Glutamatergic neuron (in vitro differentiated cells): ENCODE results near the gene NUMBL. TPM values are rescaled to one million over a fixed set of nuclear protein-coding genes. Genes with fewer than 3 reads are reported as not detected.

Experiments
- DNase-seq: peaks from one replicate; pipeline ENCODE4 v3.0.0; 2022
- H3K27ac Mint-ChIP-seq: one replicate; pipeline ENCODE4 v1.8.0; 2020; ENCODE audit warnings: mild to moderate bottlenecking, mixed read lengths, inconsistent platforms; ENCODE audit not compliant: unreplicated experiment
- H3K27me3 Mint-ChIP-seq: one replicate; pipeline ENCODE4 v1.8.0; 2020; ENCODE audit warnings: mild to moderate bottlenecking, moderate library complexity, mixed read lengths, inconsistent platforms; ENCODE audit not compliant: unreplicated experiment
- H3K36me3 Mint-ChIP-seq: one replicate; pipeline ENCODE4 v1.8.0; 2020; ENCODE audit warnings: mild to moderate bottlenecking, mixed read lengths, inconsistent platforms; ENCODE audit not compliant: unreplicated experiment
- H3K4me1 Mint-ChIP-seq: one replicate; pipeline ENCODE4 v1.8.0; 2020; ENCODE audit warnings: mild to moderate bottlenecking, low read depth, mixed read lengths, inconsistent platforms; ENCODE audit not compliant: unreplicated experiment
- H3K4me3 Mint-ChIP-seq: one replicate; pipeline ENCODE4 v1.8.0; 2020; ENCODE audit warnings: mild to moderate bottlenecking, mixed read lengths, inconsistent platforms; ENCODE audit not compliant: unreplicated experiment
- H3K9me3 Mint-ChIP-seq: one replicate; pipeline ENCODE4 v1.8.0; 2020; ENCODE audit warnings: mild to moderate bottlenecking, moderate library complexity, mixed read lengths, inconsistent platforms; ENCODE audit not compliant: unreplicated experiment
- total RNA-seq: library from RNA; stranded (reverse); fragmentation: NEBNext Ultra II Directional; extraction: Animal tissue kit (Norgen Biotek cat#: 25700); gene quantifications from one replicate; pipeline ENCODE4 v1.2.1, GENCODE V29; 2021; ENCODE audit not compliant: unreplicated experiment
- TF ChIP-seq, protein P1 (sequence below): fragments of 200-600 bp; sonication (generic); IDR thresholded peaks from one replicate; pipeline ENCODE4 v1.5.0; 2021; ENCODE audit not compliant: partially characterized antibody, unreplicated experiment

The NUMBL gene
- total RNA-seq, 1 donor from 2014 or later, result 250 TPM

DNA sequence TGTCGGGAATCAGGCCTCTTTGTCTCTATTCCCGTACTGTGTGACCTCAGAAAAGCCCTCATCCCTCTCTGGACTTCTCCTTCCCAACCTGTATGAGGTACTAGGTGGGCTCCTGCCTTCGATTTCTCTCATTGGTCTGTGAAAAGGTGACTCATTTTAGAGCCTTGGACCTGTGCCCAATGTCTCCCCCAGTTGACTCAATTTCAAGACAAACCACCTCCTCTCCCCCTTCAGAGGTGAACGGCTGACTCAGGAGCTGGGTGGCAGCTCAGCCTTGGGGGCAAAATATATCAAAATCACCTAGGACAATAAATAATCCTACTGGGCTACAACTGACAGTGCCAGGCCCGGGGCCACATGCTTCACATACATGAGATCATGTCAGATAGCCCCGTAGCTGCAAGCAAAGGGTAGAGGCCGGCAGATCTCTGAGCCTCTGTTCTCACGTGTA, 25.6 kb upstream of the NUMBL start:
- TF ChIP-seq, protein P1, sequence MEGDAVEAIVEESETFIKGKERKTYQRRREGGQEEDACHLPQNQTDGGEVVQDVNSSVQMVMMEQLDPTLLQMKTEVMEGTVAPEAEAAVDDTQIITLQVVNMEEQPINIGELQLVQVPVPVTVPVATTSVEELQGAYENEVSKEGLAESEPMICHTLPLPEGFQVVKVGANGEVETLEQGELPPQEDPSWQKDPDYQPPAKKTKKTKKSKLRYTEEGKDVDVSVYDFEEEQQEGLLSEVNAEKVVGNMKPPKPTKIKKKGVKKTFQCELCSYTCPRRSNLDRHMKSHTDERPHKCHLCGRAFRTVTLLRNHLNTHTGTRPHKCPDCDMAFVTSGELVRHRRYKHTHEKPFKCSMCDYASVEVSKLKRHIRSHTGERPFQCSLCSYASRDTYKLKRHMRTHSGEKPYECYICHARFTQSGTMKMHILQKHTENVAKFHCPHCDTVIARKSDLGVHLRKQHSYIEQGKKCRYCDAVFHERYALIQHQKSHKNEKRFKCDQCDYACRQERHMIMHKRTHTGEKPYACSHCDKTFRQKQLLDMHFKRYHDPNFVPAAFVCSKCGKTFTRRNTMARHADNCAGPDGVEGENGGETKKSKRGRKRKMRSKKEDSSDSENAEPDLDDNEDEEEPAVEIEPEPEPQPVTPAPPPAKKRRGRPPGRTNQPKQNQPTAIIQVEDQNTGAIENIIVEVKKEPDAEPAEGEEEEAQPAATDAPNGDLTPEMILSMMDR, result no peak
- Mint-ChIP-seq H3K4me3 (peak overlapping the region; percentile 94), H3K4me1 (peaks cover 22% of the 10 kb centered on the region), H3K36me3 (peaks cover 5% of the 10 kb centered on the region), H3K9me3 (peaks cover 18% of the 10 kb centered on the region), H3K27ac (peak overlapping the region; percentile 87), H3K27me3 (peaks cover 12% of the 10 kb centered on the region)
- no peak for DNase-seq

GRCh38 chr19:40714441-40715299, 24.2 kb upstream of the NUMBL start:
- Mint-ChIP-seq H3K27me3 (peaks cover 12% of the 10 kb centered on the region), H3K4me3 (peak overlapping the region; percentile 94), H3K36me3 (peaks cover 5% of the 10 kb centered on the region), H3K4me1 (peaks cover 18% of the 10 kb centered on the region), H3K9me3 (peaks cover 14% of the 10 kb centered on the region), H3K27ac (peak overlapping the region; percentile 87)
- DNase-seq, result peak; percentile 95
- TF ChIP-seq, protein P1, result no peak

DNA sequence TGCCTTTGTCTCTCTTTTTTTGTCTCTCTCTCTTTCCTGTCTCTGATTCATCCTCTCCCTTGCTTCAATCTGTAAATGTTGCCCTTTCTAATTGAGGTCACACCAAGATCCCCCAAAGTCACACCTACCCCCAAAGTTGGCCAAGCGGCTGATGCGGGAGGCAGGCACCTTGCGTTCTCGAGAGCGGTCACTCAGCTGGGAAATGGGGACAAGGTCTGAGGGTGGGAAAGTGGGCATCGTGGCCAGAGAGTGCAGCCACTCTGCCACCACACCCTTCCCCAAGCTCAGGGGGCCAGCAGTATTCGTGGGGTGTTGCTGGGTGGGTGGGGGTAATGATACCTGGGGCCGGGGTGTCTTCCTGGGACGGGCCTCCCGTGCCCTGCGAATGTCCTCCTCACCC, 23.5 kb upstream of the NUMBL start:
- Mint-ChIP-seq H3K36me3 (peaks cover 5% of the 10 kb centered on the region), H3K27ac (peak overlapping the region; percentile 29), H3K9me3 (peaks cover 14% of the 10 kb centered on the region)

DNA sequence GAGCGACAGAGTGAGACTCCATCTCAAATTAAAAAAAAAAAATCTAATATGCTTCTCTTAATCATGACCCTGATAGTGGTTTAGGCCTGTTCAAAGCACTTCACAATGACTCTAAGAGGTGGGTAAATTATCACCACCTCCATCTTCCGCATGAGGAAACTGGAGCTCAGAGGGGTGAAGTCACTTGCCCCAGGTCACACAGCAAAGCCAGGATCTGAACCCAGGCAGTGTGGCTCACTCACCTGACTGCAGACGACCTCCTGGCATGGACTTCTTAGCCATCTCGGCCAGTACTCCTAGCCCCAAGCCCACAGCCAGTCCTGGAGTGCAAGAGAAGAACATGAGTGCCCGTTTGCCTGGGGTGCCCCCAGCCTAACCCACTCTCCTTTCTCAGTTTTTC, 19.4 kb upstream of the NUMBL start:
- no peak for DNase-seq
- Mint-ChIP-seq H3K4me1 (peaks cover 3% of the 10 kb centered on the region), H3K27me3 (peaks cover 5% of the 10 kb centered on the region), H3K4me3 (no peak overlapping the region), H3K9me3 (peaks cover 4% of the 10 kb centered on the region), H3K36me3 (peaks cover 5% of the 10 kb centered on the region), H3K27ac (no peak overlapping the region)
- TF ChIP-seq, protein P1, result no peak

More for the DNA sequence above, 23.5 kb upstream of the NUMBL start:
- Mint-ChIP-seq H3K4me1 (peaks cover 18% of the 10 kb centered on the region), H3K4me3 (peak overlapping the region; percentile 78), H3K27me3 (peaks cover 12% of the 10 kb centered on the region)
- no peak for DNase-seq
- TF ChIP-seq, protein P1, result no peak

GRCh38 chr19:40707615-40708014, 17.2 kb upstream of the NUMBL start:
- DNase-seq, result no peak
- Mint-ChIP-seq H3K4me1 (peaks cover 7% of the 10 kb centered on the region), H3K9me3 (peaks cover 5% of the 10 kb centered on the region), H3K4me3 (no peak overlapping the region), H3K27me3 (peaks cover 3% of the 10 kb centered on the region), H3K27ac (no peak overlapping the region), H3K36me3 (peaks cover 5% of the 10 kb centered on the region)
- TF ChIP-seq, protein P1, result no peak
